Measurements from ENCODE around the gene PGD. TPM values are rescaled to one million over a fixed set of nuclear protein-coding genes. Genes with fewer than 3 reads are reported as not detected.

The PGD gene
- total and polyA plus RNA-seq, 2 of the 13 experiments (the other 11 are each of a cell fraction or from before 2014, with no cell fraction given) = 64.8 to 210 TPM

DNA sequence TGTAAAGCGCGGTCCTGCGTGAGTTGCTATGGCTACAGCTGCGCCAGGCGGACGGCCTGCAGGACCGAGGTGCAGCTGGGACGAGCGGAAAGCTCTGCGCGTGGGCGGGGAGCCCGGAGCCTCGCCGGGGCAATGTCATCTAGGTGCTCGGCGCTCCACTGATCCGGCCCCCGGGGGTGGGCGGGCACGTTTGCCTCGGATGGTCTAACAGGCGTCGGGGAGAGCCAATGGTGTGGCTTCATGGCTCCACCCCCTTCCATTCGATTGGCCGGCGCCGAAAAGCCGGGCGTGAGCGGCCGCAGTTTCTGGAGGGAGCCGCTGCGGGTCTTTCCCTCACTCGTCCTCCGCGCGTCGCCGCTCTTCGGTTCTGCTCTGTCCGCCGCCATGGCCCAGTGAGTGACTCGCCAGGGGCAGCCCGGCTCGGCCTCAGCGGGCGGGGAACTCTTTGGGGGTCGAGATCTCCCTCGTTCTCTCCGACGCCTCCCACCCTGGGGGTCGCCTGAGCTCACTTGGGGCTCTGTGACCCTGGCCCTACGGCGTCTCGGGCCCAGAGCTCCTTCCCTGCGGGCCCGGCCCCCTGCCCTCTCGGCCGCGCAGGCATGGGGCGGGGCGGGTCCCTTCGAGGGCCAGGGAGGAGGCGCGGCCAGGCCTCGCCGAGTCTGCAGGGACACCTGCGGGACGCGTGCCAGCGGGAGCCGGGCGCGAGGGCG lies at the start of gene PGD (continued):
- TF ChIP-seq MYC (CRISPR knock-in tag; IDR thresholded peaks at IDR 0.05; ENCODE audit: borderline replicate concordance) (peak; percentile 43), HIVEP1 (CRISPR knock-in tag; IDR thresholded peaks at IDR 0.05) (peak; percentile 94), ZNF264 (CRISPR knock-in tag; IDR thresholded peaks at IDR 0.05) (no peak), MIXL1 (CRISPR knock-in tag; IDR thresholded peaks at IDR 0.05) (no peak), MLLT10 (CRISPR knock-in tag; IDR thresholded peaks at IDR 0.05) (no peak), ZNF263 (CRISPR knock-in tag; IDR thresholded peaks at IDR 0.05) (peak; percentile 62), HNRNPLL (IDR thresholded peaks at IDR 0.05; ENCODE audit: low read depth, low read length, poor library complexity, severe bottlenecking) (peak; percentile 84), SAP130 (CRISPR knock-in tag; IDR thresholded peaks at IDR 0.05; ENCODE audit: low read depth) (peak; percentile 87), FOSL1 (CRISPR knock-in tag; IDR thresholded peaks at IDR 0.05; ENCODE audit: borderline replicate concordance) (peak; percentile 49; the same call in 1 of the 2 replicates), ZNF713 (CRISPR knock-in tag; IDR thresholded peaks at IDR 0.05) (0 out of 2 replicates have a peak, but pooled peaks have one; percentile 63), ZSCAN25 (CRISPR knock-in tag; IDR thresholded peaks at IDR 0.05) (peak; percentile 58; the same call in 1 of the 2 replicates), RNF2 (conservative IDR thresholded peaks at IDR 0.05; ENCODE audit: low read depth) (peak; percentile 91), JARID2 (CRISPR knock-in tag; IDR thresholded peaks at IDR 0.05; ENCODE audit: insufficient replicate concordance) (peak; percentile 77), MZF1 (CRISPR knock-in tag; IDR thresholded peaks at IDR 0.05; ENCODE audit: borderline replicate concordance) (no peak), ZNF674 (CRISPR knock-in tag; IDR thresholded peaks at IDR 0.05; ENCODE audit: low read depth) (no peak), ZMAT3 (CRISPR knock-in tag; conservative IDR thresholded peaks at IDR 0.05) (peak; percentile 91; the same call in 1 of the 2 replicates), NFE2L2 (IDR thresholded peaks at IDR 0.05; ENCODE audit: low read length) (no peak), ZNF724P (CRISPR knock-in tag; IDR thresholded peaks at IDR 0.05; ENCODE audit: borderline replicate concordance) (no peak; the same call in 1 of the 2 replicates), KLF11 (CRISPR knock-in tag; IDR thresholded peaks at IDR 0.05) (peak; percentile 77), SNAI1 (CRISPR knock-in tag; IDR thresholded peaks at IDR 0.05; ENCODE audit: borderline replicate concordance) (peak; percentile 56; the same call in 1 of the 2 replicates)
- TF ChIP-seq, protein P1, sequence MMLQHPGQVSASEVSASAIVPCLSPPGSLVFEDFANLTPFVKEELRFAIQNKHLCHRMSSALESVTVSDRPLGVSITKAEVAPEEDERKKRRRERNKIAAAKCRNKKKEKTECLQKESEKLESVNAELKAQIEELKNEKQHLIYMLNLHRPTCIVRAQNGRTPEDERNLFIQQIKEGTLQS (CRISPR knock-in tag; IDR thresholded peaks at IDR 0.05) = no peak
- TF ChIP-seq, protein P2, sequence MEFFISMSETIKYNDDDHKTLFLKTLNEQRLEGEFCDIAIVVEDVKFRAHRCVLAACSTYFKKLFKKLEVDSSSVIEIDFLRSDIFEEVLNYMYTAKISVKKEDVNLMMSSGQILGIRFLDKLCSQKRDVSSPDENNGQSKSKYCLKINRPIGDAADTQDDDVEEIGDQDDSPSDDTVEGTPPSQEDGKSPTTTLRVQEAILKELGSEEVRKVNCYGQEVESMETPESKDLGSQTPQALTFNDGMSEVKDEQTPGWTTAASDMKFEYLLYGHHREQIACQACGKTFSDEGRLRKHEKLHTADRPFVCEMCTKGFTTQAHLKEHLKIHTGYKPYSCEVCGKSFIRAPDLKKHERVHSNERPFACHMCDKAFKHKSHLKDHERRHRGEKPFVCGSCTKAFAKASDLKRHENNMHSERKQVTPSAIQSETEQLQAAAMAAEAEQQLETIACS (CRISPR knock-in tag; IDR thresholded peaks at IDR 0.05) = peak; percentile 61
- TF ChIP-seq, protein P3, sequence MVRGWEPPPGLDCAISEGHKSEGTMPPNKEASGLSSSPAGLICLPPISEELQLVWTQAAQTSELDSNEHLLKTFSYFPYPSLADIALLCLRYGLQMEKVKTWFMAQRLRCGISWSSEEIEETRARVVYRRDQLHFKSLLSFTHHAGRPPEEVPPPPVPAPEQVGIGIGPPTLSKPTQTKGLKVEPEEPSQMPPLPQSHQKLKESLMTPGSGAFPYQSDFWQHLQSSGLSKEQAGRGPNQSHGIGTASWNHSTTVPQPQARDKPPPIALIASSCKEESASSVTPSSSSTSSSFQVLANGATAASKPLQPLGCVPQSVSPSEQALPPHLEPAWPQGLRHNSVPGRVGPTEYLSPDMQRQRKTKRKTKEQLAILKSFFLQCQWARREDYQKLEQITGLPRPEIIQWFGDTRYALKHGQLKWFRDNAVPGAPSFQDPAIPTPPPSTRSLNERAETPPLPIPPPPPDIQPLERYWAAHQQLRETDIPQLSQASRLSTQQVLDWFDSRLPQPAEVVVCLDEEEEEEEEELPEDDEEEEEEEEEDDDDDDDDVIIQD (CRISPR knock-in tag; IDR thresholded peaks at IDR 0.05; ENCODE audit: low read depth) = peak; percentile 34; the same call in 1 of the 2 replicates
- TF ChIP-seq, protein P4, sequence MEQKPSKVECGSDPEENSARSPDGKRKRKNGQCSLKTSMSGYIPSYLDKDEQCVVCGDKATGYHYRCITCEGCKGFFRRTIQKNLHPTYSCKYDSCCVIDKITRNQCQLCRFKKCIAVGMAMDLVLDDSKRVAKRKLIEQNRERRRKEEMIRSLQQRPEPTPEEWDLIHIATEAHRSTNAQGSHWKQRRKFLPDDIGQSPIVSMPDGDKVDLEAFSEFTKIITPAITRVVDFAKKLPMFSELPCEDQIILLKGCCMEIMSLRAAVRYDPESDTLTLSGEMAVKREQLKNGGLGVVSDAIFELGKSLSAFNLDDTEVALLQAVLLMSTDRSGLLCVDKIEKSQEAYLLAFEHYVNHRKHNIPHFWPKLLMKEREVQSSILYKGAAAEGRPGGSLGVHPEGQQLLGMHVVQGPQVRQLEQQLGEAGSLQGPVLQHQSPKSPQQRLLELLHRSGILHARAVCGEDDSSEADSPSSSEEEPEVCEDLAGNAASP (CRISPR knock-in tag; IDR thresholded peaks at IDR 0.05; ENCODE audit: borderline replicate concordance) = peak; percentile 57
